ENCODE results near the gene FUT3. TPM values are rescaled to one million over a fixed set of nuclear protein-coding genes. Genes with fewer than 3 reads are reported as not detected.

FUT3 gene
- polyA plus RNA-seq, 1 donor from 2014 or later = 0.64 TPM

GRCh38 chr19:5809053-5809452 lies 42.2 kb downstream of the FUT3 start:
- TF ChIP-seq POLR2AphosphoS5 (IDR thresholded peaks at IDR 0.05) (no peak), EP300 (conservative IDR thresholded peaks at IDR 0.05; ENCODE audit: poor library complexity, severe bottlenecking) (no peak), MXI1 (conservative IDR thresholded peaks at IDR 0.05; ENCODE audit: poor library complexity, severe bottlenecking) (no peak), CTCF (IDR thresholded peaks at IDR 0.05; ENCODE audit: poor library complexity, severe bottlenecking) (no peak)
- Histone ChIP-seq H4K20me1 (ENCODE audit: insufficient read depth) (no peaks in the 10 kb centered on the region), H3K79me2 (replicated peaks; ENCODE audit: insufficient read depth, low read length) (no peaks in the 10 kb centered on the region), H3K9me2 (ENCODE audit: insufficient read depth, low read length) (no peaks in the 10 kb centered on the region), H3K36me3 (ENCODE audit: insufficient read depth, low read length) (no peaks in the 10 kb centered on the region), H3K9me3 (ENCODE audit: low read length) (no peaks in the 10 kb centered on the region), H3K9ac (ENCODE audit: low read length) (no peak overlapping the region), H3K27ac (ENCODE audit: low read length) (no peak overlapping the region), H3K27me3 (ENCODE audit: insufficient read depth, low read depth, low read length) (peaks cover 23% of the 10 kb centered on the region), H2AFZ (ENCODE audit: low read depth, low read length) (no peak overlapping the region), H3K4me3 (ENCODE audit: low read length) (no peak overlapping the region), H3F3A (ENCODE audit: insufficient read depth, low read length, poor library complexity, severe bottlenecking) (no peaks in the 10 kb centered on the region), H3K4me2 (ENCODE audit: low read length) (no peak overlapping the region)

GRCh38 chr19:5808120-5808816 lies 43.0 kb downstream of the FUT3 start:
- H3K9me3 ChIP-seq (ENCODE audit: low read length) = no peaks in the 10 kb centered on the region
- no peak overlapping the region for H3K4me2 ChIP-seq (ENCODE audit: low read length)
- H3K27me3 ChIP-seq (ENCODE audit: insufficient read depth, low read depth, low read length) = peaks cover 31% of the 10 kb centered on the region
- H3F3A ChIP-seq (ENCODE audit: insufficient read depth, low read length, poor library complexity, severe bottlenecking) = no peaks in the 10 kb centered on the region
- no peaks in the 10 kb centered on the region for H3K9me2 ChIP-seq (ENCODE audit: insufficient read depth, low read length)
- H3K9ac ChIP-seq (ENCODE audit: low read length) = no peak overlapping the region
- H3K79me2 ChIP-seq (replicated peaks; ENCODE audit: insufficient read depth, low read length) = no peaks in the 10 kb centered on the region
- H2AFZ ChIP-seq (ENCODE audit: low read depth, low read length) = no peak overlapping the region
- TF ChIP-seq SMC3 (conservative IDR thresholded peaks at IDR 0.05; ENCODE audit: poor library complexity) = no peak
- TF ChIP-seq EZH2 (IDR thresholded peaks at IDR 0.05; ENCODE audit: borderline replicate concordance, insufficient read depth, low read length, poor library complexity, severe bottlenecking) = no peak
- no peak for TF ChIP-seq POLR2AphosphoS5 (IDR thresholded peaks at IDR 0.05)
- no peak for TF ChIP-seq REST (IDR thresholded peaks at IDR 0.05; ENCODE audit: borderline replicate concordance)
- no peak for TF ChIP-seq RAD21 (conservative IDR thresholded peaks at IDR 0.05)
- no peaks in the 10 kb centered on the region for H3K36me3 ChIP-seq (ENCODE audit: insufficient read depth, low read length)
- H3K27ac ChIP-seq (ENCODE audit: low read length) = no peak overlapping the region
- H4K20me1 ChIP-seq (ENCODE audit: insufficient read depth) = no peaks in the 10 kb centered on the region
- H3K4me3 ChIP-seq (ENCODE audit: low read length) = no peak overlapping the region

Measured in neural cell (in vitro differentiated cells).